Epidermal melanocyte (primary cell): ENCODE results near the gene TM9SF1.
A peak's percentile ranks its signal among the peaks of the same experiment; 100 is the strongest.

Experiments
- DNase-seq: peaks from one replicate; pipeline ENCODE4 v3.0.0; 2011; ENCODE audit warnings: low spot score; ENCODE audit not compliant: insufficient read length

Gene TM9SF1

GRCh38 chr14:24179294-24179960 lies 15.8 kb downstream of the TM9SF1 start:
- DNase-seq = no peak

GRCh38 chr14:24178399-24179178 lies 16.7 kb downstream of the TM9SF1 start:
- DNase-seq = no peak

- DNase-seq = no peak
These were observed 17.4 kb downstream of the TM9SF1 start for GRCh38 chr14:24177891-24178290.

- DNase-seq = no peak
These were observed 18.0 kb downstream of the TM9SF1 start for GRCh38 chr14:24177041-24177825.

GRCh38 chr14:24176599-24176998 lies 18.6 kb downstream of the TM9SF1 start:
- no peak for DNase-seq

GRCh38 chr14:24172871-24173281 lies 22.4 kb downstream of the TM9SF1 start:
- DNase-seq = no peak

- no peak for DNase-seq
These were observed 22.9 kb downstream of the TM9SF1 start for GRCh38 chr14:24172261-24172860.

GRCh38 chr14:24171422-24172260 lies 23.6 kb downstream of the TM9SF1 start, which contains the start of gene REC8:
Gene REC8, plus strand, starts transcription at chr14:24172080. Its CDS starts 473 bp downstream, at chr14:24172553.
- DNase-seq = peak; percentile 55

GRCh38 chr14:24167469-24168114 lies 27.6 kb downstream of the TM9SF1 start:
- DNase-seq = no peak

GRCh38 chr14:24165785-24166184 lies 29.5 kb downstream of the TM9SF1 start:
- no peak for DNase-seq

GRCh38 chr14:24164518-24164991 lies 30.7 kb downstream of the TM9SF1 start:
- DNase-seq = no peak

GRCh38 chr14:24162093-24162492 lies 33.1 kb downstream of the TM9SF1 start:
- DNase-seq = no peak

GRCh38 chr14:24160850-24161804 lies 34.1 kb downstream of the TM9SF1 start, which contains the start of gene IRF9:
Gene IRF9, plus strand, starts transcription at chr14:24161265. Its CDS starts 880 bp downstream, at chr14:24162145.
- peak; percentile 99 for DNase-seq

- no peak for DNase-seq
These were observed 34.8 kb downstream of the TM9SF1 start for GRCh38 chr14:24160499-24160849.

- no peak for DNase-seq
These were observed 35.3 kb downstream of the TM9SF1 start for GRCh38 chr14:24159777-24160498.

GRCh38 chr14:24157331-24157730 lies 37.9 kb downstream of the TM9SF1 start:
- no peak for DNase-seq

GRCh38 chr14:24156840-24157239 lies 38.4 kb downstream of the TM9SF1 start:
- no peak for DNase-seq

GRCh38 chr14:24155100-24155499 lies 40.1 kb downstream of the TM9SF1 start:
- no peak for DNase-seq
